Suppressor macrophage treated with lipopolysaccharide for 1 hour (primary cell): Measurements from ENCODE around the gene SOHLH1.

Experiments used
- DNase-seq, 3 donors: peaks; one replicate each; pipeline ENCODE4 v3.0.0-alpha.2; 2020 to 2022

The SOHLH1 gene

DNA sequence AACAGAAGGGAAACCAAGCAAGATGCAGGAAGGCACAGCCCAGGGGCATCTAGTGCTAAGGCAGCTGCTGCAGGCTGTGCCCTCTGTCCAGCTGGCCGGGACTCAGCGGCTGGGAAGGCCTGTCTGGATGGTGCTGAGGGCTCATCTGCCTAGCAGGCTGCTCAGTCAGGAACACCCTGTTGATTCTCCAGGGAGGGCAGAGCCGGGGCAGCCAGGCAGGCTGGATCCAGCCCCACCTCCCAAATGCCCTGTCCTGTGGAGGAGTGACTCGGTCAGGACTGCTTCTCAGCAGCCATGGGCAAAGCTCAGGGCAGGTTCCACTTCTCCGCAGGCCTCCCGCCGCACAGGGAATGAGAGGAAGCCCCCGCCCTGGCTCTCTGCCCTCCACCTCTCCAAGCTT, 44.0 kb downstream of the SOHLH1 start:
- DNase-seq = no peak

DNA sequence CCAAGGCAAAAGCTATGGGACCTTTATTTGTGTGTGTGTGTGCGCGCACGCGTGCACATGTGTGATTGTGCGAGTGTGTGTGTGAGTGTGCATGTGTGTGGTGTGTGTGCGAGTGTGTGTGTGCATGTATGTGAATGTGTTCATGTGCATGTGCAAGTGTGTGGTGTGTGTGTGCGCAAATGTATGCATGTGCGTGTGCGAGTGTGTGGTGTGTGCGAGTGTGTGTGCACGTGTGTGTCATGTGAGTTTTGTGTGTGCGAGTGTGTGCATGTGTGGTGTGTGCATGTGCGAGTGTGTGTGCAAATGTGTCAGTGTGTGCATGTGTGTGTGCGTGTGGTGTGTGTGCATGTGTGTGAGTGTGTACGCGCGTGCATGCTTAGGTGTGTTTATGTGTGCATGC, 48.9 kb downstream of the SOHLH1 start:
- DNase-seq = no peak

DNA sequence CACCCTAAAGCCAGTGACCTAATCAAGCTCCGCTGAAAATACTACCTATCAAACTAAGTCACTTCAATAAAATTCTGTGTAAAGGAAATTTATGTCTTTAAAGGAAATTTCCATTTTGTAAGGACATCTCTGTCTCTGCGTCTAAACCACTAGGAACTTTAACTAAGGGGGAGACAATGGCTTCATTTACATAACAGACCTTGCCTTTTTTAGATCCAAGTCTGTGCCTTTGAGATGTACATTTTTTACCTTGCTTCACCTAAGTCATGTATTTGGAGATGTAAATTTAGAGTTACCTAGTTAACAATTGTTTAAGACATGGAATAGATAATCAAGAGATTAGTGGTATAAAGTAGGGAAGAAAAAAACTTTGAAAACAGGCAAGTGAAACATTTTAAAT, 49.8 kb downstream of the SOHLH1 start:
- DNase-seq = no peak

DNA sequence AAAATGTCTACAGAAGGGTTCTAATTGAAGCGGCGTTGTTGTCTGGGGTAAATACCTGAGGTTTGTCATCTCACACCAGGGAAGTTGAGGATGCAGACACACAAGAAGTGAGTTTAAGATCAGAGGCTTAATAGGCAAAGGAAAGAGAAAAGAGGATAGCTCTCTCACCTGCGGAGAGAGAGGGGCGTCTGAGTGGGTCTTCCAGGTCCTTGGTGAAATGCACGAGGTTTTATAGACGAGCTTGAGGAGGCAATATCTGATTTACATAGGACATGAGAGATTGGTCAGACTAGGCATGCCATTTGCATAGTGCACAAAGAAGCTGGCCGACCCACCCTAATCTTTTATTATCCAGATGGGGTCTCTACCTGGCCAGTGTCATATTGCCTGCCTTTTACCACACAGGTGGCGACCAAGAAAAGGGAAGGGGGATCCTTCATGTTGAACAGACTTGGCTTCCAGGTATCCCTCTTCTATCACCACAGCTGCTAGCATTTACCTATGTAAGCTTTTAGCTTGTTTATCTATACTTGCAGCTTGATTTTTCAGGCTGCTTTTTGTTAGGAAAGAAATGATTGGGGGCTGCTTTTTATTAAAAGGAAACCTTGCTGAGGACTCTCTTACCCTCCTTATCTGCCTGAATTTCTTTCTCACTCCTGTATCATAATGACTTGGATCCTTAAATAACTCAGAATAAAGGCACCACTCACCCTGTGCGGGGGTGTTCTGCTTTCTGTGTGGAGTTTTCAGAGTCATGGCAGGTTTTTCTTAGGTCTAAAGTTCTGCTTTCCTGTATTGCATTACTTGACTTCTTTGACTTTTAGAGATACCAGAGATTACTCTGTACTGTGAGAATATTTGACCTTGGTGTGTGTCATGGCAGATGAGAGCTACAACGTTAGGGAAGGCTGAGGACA, 50.5 kb downstream of the SOHLH1 start:
- DNase-seq = no peak

DNA sequence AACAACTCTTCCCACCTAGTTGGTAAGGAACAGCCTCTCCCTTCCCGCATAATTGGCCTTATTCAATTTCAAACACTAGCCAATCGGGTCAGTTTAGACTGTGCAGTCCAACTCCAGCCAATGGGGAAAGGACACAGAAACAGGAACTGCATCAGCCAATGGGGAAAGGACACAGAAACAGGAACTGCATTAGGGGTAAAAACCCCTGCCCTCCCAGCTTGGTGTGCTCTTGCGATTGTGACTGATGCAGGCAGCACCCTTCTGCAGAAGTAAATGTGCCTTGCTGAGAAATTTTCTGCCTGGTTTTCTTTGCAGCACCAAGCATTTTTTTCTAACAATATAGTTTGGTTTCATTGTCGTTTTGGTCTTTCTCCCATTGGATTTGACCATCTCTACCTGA, 51.4 kb downstream of the SOHLH1 start:
- no peak for DNase-seq

DNA sequence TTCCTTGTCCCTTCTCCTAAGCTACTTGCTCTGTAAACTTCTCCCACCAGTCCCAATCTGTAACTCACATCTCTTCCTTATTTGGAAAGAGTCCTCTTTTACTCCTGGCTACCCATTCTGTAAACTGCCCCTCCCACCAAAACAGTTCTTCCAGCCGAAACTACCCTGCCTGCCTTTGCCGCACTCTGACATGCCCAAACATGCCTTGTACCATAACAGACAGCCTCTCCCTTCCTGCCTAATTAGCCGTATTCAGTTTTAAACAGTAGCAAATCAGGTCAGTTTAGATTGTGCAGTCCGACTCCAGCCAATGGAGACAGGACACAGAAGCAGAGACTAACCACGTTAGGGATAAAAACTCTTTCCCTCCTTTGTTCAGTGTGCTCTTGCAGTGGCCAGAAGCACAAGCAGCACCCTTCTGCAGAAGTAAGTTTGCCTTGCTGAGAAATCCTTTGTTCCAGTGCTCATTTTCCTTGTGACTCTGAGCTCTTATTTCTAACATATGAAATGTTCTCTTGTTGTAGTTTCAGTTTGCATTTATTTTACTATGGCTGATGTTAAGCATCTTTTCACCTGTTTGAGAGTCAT, 54.6 kb downstream of the SOHLH1 start:
- no peak for DNase-seq
